ENCODE data around the gene FOXP1.

DNA sequence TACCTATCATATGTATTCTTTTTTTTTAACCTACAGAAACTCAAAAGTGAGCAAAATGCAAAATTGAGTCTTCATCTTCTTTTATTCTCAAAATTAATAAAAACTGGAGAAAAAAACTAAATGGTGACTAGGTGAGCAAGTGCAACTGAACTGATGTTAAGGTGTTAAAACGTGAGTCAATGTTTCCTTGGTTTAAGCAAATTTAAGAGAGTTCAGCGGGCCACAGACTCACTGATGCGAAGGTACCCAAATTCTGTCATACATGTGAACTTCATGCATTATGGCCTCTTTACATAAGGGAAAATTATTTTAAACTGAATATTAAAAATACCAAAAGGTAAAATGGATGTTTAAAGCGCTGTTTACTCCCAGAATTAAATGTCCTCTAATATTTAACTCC is 206.6 kb downstream of the FOXP1 start:
- TF ChIP-seq, protein P1, sequence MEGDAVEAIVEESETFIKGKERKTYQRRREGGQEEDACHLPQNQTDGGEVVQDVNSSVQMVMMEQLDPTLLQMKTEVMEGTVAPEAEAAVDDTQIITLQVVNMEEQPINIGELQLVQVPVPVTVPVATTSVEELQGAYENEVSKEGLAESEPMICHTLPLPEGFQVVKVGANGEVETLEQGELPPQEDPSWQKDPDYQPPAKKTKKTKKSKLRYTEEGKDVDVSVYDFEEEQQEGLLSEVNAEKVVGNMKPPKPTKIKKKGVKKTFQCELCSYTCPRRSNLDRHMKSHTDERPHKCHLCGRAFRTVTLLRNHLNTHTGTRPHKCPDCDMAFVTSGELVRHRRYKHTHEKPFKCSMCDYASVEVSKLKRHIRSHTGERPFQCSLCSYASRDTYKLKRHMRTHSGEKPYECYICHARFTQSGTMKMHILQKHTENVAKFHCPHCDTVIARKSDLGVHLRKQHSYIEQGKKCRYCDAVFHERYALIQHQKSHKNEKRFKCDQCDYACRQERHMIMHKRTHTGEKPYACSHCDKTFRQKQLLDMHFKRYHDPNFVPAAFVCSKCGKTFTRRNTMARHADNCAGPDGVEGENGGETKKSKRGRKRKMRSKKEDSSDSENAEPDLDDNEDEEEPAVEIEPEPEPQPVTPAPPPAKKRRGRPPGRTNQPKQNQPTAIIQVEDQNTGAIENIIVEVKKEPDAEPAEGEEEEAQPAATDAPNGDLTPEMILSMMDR (IDR thresholded peaks at IDR 0.05) = no peak
- TF ChIP-seq POLR2A (IDR thresholded peaks at IDR 0.05) = no peak
